Stimulated activated CD4-positive, alpha-beta T cell treated with anti-CD3 and anti-CD28 coated beads, Interleukin-4, amount 100 ng/mL, for 1 hour (primary cell): ENCODE results near the gene CD244.
A peak's percentile ranks its signal among the peaks of the same experiment; 100 is the strongest.
"Not testable (repeated sequence)": the region's sequence is repeated elsewhere in the genome, so short reads cannot be mapped to it uniquely, and the experiment has no call there.

Experiments used
- DNase-seq: peaks from one replicate; pipeline ENCODE4 v3.0.0-alpha.2; 2020

CD244 gene

GRCh38 chr1:160808289-160808688 lies 54.4 kb downstream of the CD244 start:
- DNase-seq = no peak

- DNase-seq = no peak
Observed at GRCh38 chr1:160807738-160808137, 54.9 kb downstream of the CD244 start.

DNA sequence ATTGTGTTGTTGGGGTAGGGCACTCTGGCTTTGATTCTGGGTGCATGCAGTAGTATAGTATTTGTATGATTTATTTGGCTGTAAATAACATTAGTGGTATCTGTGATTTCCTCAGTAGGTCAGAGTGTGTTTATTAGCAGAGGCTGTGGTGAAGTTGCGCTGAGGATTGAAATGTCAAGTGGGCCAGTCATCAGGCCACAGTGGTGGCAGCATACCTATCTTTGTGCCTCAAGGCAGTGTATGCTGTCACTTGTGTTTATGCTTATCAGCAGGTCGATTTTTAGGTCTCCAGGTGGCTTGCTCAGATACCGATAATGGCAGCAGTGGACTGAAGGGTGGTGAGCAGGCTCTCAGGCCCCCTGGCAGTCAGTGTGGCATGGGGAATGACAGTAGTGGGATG lies 55.4 kb downstream of the CD244 start:
- DNase-seq = no peak

DNA sequence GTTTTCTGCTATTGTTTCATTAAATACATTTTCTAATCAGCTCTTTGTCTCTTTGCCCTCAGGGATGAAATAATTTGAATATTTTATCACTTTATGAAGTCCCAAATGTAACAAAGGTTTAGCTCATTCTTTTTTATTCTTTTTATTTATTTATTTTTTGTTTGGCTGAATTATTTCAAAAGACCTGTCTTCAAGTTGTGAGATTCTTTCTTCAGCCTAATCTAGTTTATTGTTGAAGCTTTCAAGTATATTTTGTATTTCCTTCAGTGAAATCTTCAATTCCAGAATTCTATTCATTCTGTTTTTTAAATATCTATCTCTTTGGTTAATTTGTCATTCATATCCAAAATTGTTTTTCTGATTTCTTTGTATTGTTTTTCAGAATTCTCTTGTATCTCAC lies 55.9 kb downstream of the CD244 start:
- no peak for DNase-seq

DNA sequence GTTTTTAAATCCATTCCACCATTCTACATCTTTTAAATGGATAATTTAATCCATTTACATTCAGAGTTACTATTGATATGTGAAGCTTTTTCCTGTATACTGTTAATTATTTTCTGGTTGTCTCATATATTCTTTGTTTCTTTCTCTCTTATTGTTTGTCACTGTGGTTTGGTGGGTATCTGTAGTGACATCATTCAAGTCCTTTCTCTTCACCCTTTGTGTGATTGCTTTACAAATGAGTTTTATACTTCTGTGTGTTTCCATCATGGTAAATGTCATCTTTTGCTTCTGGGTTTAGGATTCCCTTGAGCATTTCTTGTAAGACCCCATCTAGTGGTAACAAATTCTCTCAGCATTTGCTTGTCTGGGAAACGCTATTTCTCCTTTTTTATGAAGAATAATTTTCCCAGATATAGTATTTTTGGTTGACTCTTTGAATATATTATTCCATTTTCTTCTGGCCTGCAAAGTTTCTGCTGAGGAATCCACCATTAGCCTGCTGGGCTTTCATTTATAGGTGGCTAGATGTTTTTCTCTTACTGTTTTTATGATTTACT lies 56.5 kb downstream of the CD244 start:
- no peak for DNase-seq

- DNase-seq = no peak
Observed at GRCh38 chr1:160801836-160802580, 60.7 kb downstream of the CD244 start.

DNA sequence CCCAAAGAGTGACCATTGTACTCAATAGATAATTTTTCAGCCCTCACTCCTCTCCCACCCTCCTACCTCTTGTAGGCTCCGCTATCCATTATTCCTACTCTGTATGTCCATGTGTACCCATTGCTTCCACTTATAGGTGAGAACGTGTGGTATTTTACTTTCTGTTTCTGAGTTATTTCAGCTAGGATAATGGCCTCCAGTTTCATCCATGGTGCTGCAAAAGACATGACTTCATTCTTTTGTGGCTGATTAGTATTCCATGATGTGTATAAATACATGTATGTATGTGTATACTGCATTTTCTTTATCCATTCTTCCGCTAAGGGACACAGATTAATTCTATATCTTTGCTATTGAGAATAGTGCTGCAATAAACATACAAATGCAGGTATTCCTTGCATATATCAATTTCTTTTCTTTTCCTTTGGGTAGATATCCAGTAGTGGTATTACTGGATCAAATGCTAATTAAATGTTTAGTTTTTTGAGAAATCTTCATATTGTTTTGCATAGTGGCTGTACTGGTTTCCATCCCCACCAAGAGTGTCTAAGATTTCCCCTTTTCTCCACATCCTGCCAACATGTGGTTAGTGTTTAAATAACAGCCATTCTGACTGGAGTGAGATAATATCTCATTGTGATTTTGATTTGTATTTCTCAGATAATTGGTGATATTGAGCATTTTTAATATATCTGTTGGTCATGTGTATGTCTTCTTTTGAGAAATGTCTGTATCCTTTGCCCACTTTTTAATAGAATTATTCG lies 61.9 kb downstream of the CD244 start:
- DNase-seq = no peak

GRCh38 chr1:160800142-160800541 lies 62.5 kb downstream of the CD244 start:
- DNase-seq = peak; percentile 35

GRCh38 chr1:160799641-160800040 lies 63.0 kb downstream of the CD244 start:
- DNase-seq = no peak

DNA sequence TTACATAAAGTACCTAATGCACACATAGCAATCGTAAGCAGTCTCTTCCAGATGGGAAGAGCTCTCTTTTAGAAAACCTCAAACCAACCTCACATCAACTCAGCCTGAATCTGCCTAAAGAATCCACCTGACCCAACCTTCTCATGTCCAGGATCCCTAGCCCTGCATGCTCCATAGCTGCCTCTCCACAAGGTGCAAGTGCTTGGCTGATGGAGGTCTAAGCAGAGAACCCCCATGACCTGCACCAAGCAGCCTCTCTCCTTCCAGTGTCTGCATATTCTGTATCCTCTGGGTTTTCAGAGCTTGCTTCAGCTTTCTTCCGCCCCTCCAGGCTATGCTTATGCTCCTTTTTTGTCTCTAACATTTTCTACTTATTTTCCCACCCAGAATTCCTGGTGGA lies 64.2 kb downstream of the CD244 start:
- DNase-seq = no peak

DNA sequence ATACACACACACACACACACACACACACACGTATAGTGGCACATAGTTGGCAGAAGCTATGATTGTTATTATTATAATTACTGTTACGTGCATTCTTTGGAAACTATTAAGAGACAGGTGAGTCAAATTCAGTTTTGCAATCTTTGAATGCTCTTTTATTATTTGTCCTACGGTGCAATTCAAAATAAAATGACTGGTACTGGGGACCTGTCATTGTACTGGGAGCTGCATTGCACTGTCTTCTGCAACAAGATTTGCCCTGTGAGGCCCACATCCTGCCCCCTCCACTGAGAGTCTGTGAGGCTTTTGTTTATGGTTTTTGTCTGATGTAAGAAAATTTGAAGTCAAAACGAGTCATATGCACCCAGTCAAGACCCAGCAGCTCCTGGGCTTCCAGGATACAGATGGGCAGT lies 64.8 kb downstream of the CD244 start:
- DNase-seq = peak; percentile 59

DNA sequence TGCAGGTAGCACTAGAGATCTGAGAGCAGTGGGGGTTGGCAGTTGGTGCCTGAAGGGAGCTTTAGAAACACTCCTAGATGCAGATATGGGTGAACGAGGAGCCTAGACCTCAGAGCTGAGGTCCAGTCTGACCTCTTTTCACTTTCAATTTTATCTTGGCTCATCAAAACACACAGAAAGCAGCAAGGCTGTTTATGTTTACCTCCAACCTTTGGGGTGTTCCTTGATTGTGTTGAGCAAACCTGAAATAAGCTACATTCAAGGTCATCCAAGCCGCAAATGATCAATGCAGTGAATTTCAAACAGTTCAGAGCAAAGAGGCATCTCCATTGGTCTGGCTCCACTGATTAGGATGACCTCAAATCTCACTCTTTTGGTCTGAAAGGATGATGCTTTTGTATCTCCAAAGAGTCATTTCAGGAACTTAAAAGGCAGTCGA lies 65.4 kb downstream of the CD244 start:
- DNase-seq = no peak

GRCh38 chr1:160795951-160796383 lies 66.7 kb downstream of the CD244 start, which contains the start of gene LY9:
LY9 (plus strand) TSS chr1:160796174; CDS start chr1:160796188, 14 bp downstream.
- peak; percentile 64 for DNase-seq

DNA sequence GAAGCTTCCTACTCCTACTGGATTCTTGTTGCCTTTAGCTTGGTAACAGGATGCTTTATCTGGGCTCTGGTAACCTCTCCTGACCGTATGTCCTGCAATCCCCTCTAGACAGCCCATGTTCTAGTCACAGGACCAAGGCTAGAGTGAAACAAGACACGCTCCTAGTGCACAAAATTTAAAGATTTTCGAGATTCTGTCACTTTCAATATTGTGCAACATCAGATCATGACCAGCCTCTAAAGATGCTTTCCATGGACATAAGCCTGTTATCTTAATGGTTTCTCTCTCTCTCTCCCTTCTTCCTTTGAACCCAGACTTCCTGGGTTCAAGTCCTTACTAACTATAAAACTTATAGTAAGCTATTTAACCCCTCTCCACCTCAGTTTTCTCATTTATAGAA lies 68.3 kb downstream of the CD244 start:
- no peak for DNase-seq

- no peak for DNase-seq
Observed at GRCh38 chr1:160789702-160790611, 72.7 kb downstream of the CD244 start.

DNA sequence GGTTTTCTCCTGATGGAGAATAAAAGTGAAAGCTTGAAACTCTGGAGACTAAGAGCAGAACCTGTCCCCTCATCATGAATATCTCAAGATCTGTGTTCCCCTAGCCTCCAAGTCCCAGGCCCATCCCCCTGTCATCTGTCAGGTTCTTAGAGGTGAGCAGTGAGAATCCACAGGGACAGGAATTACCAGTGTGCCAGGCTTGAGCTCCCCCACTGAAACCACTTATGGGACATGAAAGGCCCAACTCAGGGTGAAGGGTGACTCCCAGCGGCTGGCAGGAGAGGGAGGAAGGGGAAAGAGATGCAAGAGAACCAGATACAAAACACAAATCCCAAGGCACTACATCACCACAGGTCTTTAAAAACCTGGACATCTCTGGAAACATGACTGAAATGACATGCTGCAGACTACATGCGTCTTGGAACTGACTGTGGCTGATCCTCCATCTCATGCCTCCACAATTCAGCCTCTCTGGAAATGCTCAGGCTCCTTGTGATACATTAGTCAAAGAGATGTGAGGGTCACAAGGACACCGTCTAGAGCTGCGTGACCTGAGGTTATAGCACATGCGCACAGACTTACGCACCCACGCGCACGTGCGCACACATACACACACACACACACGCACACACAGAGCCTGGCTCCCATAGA lies 73.5 kb downstream of the CD244 start:
- no peak for DNase-seq

DNA sequence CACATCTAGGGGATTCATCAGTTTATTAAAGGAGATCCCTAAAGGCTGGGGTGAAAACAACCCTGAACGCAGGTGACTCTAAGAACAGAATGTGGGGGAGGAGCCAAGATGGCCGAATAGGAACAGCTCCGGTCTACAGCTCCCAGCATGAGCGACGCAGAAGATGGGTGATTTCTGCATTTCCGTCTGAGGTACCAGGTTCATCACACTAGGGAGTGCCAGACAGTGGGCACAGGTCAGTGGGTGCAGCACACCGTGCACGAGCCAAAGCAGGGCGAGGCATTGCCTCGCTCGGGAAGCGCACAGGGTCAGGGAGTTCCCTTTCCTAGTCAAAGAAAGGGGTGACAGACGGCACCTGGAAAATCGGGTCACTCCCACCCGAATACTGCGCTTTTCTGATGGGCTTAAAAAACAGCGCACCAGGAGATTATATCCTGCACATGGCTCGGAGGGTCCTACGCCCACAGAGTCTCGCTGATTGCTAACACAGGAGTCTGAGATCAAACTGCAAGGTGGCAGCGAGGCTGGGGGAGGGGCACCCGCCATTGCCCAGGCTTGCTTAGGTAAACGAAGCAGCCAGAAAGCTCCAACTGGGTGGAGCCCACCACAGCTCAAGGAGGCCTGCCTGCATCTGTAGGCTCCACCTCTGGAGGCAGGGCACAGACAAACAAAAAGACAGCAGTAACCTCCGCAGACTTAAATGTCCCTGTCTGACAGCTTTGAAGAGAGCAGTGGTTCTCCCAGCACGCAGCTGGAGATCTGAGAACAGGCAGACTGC lies 79.5 kb downstream of the CD244 start:
- DNase-seq = not testable (repeated sequence)

DNA sequence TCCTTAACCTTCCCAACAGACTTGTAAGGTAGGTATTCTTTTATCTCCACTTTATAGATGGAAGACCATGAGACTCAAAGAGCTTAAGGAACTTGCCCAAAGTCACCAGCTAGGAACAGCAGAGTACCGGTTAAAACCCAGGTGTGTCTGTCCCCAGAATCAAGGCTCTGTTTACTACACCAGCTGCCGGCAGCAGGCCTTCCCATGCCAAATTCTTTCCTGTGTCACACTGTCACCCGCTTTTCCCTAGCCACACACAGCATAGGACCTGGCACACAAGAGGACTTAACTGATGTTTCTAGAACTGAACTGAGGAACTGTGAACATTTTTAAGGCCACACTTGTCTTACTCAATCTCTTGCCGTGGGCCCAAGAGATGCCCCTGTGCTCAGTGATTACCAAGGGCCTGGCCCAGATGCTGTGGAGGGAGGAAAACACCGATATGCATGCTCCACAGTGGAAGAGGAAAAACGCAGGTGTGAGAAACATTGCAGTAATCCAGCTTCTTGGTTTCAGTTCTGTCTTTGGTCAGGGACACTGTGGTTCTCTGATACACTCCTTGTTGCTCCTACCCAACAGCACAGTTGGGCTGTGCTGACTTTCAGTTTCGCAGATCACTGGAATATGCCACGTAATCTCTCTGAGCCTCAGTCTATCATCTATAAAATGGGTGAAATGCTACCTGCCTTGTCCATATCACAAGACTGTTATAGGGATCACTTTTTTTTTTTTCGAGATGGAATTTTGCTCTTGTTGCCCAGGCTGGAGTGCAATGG lies 80.6 kb downstream of the CD244 start:
- no peak for DNase-seq

DNA sequence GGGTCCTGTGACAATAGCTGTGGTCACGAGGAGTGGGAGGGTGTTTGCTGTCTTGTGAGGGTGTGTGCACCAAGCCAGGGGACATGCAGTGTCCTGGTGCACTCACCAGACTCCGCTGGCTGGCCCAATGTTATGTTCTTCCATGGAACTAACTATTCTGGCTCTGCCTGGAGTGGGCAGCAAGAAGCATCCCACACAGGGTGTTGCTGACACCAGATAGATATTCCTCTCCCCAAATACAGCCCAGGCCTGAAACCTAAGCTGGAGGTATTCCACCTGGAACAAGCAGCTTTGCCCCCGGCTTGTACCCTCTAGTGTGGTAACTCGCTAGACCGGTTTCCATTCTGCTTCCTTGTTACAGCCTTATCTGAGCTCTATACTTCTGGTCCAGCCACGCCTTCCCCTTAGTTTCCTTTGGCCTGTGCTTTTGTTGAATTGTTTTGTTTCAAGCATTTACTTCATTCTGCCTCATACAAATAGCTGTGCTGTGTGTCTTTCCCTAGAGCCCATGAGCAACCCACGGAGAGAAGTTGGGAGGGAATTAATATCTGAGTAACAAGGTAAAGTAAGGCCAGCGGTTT lies 81.4 kb downstream of the CD244 start:
- DNase-seq = no peak

- no peak for DNase-seq
Observed at GRCh38 chr1:160780398-160780755, 82.3 kb downstream of the CD244 start.
